ENCODE data around the gene RPS6KA6. TPM values are rescaled to one million over a fixed set of nuclear protein-coding genes. Genes with fewer than 3 reads are reported as not detected.
A peak's percentile ranks its signal among the peaks of the same experiment; 100 is the strongest.

Gene RPS6KA6
- polyA plus RNA-seq (ENCODE audit: insufficient read length in 10 of 10), result 1 to 10 TPM; 2.8 to 6.5 (median 4.0) TPM
- long read RNA-seq, donor 1, result 0 reads
- long read RNA-seq, donor 2, partial matches to known transcripts, result 0 of 1 reads
- long read RNA-seq, donor 2, other reads (novel, unspliced or antisense), result 0 of 1 reads
- long read RNA-seq, donor 3, result 0 reads
- long read RNA-seq, donor 4, result 0 reads
- long read RNA-seq, donor 5, result 0 reads
- long read RNA-seq, donor 6, result 0 reads
- long read RNA-seq, donor 7, result 0 reads
- long read RNA-seq, donor 8, result 0 reads
- long read RNA-seq, donor 9, result 0 reads

- DNase-seq, result peak; percentile 7 to 74 (median 25)
Measured at GRCh38 chrX:84187533-84188319, at the start of gene RPS6KA6. Gene RPS6KA6, minus strand, starts transcription at chrX:84188199. Its CDS starts 300 bp downstream, at chrX:84187899.

DNA sequence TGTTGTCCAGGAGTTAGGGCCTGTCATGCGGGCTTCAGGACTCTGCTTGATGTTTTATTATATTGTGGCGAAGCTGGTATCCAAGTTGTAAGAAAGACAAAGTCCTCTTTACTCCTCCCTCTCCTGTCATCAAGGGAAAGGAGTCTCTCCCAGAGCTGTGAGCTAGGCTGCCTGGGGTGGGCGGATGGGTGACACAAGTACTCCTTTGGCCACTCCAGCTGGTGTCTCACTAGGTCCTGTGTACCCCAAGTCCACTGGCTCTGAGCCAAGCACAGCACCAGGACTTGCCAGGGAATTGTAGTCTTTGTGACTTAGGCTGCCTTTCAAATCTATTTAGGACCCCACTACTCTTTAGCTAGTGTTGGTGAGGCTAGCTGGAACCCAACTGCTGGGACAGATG, 36.7 kb upstream of the RPS6KA6 start:
- no peak for DNase-seq

DNA sequence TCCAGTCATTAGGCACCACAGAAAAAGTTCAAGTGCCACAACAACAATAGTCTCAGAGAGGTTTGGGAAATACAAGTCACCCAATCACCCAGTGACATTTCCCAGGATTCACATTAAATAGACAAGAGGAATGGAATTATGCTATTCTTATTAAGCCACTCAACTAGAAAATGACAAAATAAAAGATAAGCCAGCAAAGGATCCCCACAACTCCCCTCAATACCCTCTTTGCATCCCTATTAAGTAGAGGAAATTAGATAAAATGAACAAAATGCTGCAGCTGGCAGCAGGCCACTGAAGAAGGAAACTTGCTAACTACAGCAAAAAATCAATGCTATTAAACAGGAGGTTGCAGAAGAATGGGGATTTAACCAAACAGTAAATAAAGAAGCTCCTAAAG, 35.3 kb upstream of the RPS6KA6 start:
- no peak for DNase-seq

- DNase-seq, result no peak
Measured at GRCh38 chrX:84221181-84221580, 33.2 kb upstream of the RPS6KA6 start.

DNA sequence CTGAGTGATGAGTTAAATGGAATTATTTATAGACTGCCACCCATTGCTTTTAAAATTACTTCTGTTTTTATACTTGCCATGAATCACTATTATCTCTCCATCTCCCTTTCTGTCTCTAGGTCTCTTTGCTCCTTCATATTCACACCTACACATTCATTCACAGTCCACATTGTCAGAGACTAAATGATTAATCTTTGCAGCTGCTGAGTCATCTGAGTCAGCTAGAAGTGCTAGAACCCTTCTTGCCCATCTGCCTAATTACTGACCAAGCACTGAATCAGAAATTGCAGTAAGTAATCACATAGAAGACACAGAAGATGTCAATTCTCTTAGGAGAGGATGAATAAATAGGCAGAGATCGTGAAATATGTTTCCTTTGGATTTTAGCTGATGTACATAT, 31.6 kb upstream of the RPS6KA6 start:
- no peak for DNase-seq

GRCh38 chrX:84218726-84219125, 30.7 kb upstream of the RPS6KA6 start:
- no peak for DNase-seq

GRCh38 chrX:84216881-84217280, 28.9 kb upstream of the RPS6KA6 start:
- DNase-seq, result peak in 1 of 3 donors; percentile 7

GRCh38 chrX:84216406-84216805, 28.4 kb upstream of the RPS6KA6 start:
- DNase-seq, result no peak

- DNase-seq, result no peak
Measured at GRCh38 chrX:84205276-84205675, 17.3 kb upstream of the RPS6KA6 start.

- no peak for DNase-seq
Measured at GRCh38 chrX:84199688-84200087, 11.7 kb upstream of the RPS6KA6 start.

- no peak for DNase-seq
Measured at GRCh38 chrX:84197550-84197949, 9.6 kb upstream of the RPS6KA6 start.

DNA sequence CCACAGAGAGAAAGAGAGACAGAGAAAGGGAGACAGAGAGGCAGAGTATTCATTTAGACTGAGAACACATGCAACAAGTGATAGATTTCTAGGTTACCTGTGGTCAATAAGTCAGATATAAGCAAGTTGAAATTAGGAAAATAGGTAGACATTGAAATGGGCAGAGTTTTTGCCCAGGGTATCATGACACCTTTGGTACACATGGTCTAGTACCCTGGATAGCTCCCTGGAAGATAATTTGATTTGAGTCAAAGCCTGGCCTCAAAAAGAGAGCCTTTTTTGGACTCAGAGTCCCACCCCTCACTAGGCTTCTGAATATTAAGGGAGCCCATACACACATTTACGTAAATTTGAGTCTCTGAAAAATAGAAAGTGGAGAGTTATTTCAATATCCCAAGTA, 4.0 kb upstream of the RPS6KA6 start:
- no peak for DNase-seq

GRCh38 chrX:84189125-84189524, 1.1 kb upstream of the RPS6KA6 start:
- no peak for DNase-seq

DNA sequence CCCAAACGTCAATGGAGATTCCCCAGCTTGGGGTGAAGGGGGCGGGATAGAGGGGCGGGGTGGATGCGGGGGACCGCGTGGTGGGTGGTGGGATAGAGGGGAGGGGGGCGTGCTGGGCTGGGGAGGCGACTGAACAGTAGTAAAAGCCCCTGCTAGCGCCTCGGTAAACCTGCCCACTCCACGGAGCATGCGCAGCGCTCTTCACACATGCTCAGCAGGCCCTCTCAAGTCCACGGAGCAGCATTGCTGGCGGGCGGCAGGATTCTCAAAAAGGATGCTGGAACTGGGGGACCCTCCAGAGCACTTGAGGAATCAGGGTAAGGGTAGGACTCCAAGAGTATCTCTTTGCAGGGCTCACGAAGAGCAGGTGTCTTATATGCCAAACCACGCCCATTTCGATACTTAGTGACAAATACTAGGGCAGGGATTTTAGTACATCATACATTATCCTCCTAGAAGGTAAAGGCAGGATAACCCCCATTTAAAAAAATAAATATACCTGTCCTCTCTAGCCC, 378 bp upstream of the RPS6KA6 start:
- peak; percentile 49 to 84 (median 77) for DNase-seq

- peak in 2 of 3 donors; percentile 1 to 4 for DNase-seq
Measured at GRCh38 chrX:84186603-84187532, 1.1 kb downstream of the RPS6KA6 start.

DNA sequence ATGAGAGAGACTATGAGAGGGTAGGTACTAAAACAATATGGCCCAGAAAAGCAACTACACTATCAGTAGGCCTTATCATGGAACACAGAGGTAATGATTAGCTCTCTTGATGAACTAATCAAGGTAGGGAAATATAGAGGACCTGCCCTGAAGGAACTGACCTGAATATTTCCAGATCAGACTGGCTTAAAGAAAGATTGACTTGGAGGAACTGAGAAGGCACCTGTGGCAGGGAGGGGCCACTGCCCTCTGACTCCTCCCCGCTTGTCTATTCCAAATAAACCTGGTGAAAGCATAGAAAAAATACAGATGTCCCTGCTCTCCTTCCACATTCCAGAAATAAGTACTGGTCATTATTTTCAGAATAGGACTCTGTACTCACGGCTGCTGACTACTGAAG, 5.5 kb downstream of the RPS6KA6 start:
- no peak for DNase-seq

DNA sequence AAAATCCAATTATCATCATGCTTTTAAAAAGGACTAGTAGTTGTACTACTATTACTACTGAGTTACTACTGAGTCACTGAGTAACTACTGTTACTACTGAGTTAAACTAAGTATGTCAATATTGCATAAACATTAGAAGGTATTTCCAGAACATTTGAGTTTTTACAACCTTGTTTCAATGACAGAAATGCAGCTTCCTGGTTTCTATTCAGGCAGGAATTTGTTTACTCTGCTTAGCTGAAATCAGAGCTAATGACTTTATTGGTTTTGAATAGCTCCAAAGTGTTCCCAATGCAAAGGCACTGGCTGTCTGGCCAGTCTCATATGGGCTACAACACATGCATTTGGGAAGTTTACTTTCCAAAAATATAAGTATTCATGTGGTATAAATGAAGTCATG, 12.0 kb downstream of the RPS6KA6 start:
- DNase-seq, result no peak

DNA sequence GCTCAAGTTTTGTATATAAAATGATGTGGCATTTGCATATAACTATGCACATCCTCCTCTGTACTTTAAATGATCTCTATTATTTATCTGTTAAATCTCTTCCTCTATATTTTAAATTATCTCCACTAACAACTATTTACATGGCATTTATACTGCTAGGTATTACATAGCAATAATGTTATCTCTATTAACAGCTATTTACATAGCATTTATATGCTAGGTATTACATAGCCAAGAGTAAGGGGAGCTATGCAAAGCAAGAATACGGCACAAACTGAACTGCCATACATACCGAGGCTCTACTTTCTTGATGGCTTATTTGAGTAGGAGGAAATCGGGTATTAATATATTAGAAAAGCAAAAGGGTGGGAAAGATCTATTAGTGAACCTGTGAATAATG, 12.7 kb downstream of the RPS6KA6 start:
- no peak for DNase-seq

DNA sequence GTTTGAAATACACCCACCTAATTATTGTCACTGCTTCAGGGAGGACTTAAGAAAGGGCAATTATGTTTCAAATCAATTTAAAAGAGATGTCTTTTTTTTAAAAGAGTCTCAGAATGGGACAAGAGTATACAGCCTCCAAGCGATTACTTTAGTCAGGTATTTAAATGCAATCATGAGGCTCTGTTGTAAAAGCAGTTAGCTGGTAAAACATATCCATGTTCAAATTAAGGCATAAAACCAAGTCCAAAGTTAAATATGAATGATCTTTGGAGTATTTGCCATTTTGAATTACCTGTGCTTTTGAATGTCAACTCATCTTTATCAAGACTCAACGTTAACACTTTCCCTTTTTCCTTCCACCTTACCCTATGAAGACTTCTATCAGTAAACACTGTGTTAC, 13.7 kb downstream of the RPS6KA6 start:
- DNase-seq, result no peak

DNA sequence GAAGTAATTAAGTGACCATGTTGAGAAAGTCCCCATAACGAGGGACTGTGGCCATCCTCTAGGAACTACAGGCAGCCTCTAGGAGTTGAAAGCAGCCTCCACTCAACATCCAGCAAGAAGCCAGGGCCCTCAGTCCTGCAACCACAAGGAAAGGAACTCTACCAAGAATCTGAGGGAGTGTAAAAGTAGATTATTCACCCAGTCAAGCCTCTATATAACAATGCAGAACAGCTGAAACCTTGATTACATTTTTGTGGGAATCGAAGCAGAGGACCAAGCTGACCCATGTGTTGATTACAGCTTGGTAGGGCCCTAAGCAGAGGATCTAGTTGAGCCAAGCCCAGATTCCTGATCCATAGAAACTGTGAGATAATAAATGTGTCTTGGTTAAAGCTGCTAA, 17.1 kb downstream of the RPS6KA6 start:
- DNase-seq, result no peak

- peak in 1 of 3 donors; percentile 2 for DNase-seq
Measured at GRCh38 chrX:84168574-84168973, 19.4 kb downstream of the RPS6KA6 start.

DNA sequence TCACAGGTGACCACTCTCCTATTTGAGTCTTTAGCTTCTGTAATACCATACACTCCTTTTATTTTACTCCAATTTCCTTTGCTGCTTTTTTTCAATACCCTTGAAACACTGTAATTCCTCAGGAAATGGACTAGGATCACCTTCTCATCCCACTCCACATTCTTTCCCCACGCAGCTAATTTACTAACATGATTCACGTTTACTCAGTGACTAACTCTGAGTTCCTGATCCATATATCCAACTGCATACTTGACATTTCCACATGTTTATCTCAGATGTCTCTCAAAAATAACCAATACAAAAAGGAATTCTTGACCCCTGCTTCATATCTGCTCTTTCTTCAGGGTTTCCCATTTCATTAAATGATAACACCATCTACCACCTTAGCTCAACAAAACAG, 19.9 kb downstream of the RPS6KA6 start:
- peak in 1 of 3 donors; percentile 9 for DNase-seq

All from muscle of back (tissue), 13 donors.